Measurements from ENCODE around the gene CISD2.
"Not testable (repeated sequence)": the region's sequence is repeated elsewhere in the genome, so short reads cannot be mapped to it uniquely, and the experiment has no call there.

Gene CISD2

GRCh38 chr4:102935716-102936115, 66.9 kb downstream of the CISD2 start:
- DNase-seq (ENCODE audit: low read depth): no peak

GRCh38 chr4:102938063-102938462, 69.3 kb downstream of the CISD2 start:
- not testable (repeated sequence) for DNase-seq (ENCODE audit: low read depth)

Data from stimulated activated CD8-positive, alpha-beta memory T cell treated with anti-CD3 and anti-CD28 coated beads, Interleukin-4, amount 100 ng/mL, for 24 hours (primary cell).